Gastroesophageal sphincter (tissue), 4 donors: ENCODE data around the gene ITPRID2. TPM values are rescaled to one million over a fixed set of nuclear protein-coding genes. Genes with fewer than 3 reads are reported as not detected.

Source experiments
- ATAC-seq: fragments of 150-250 bp; one replicate; pipeline ENCODE4 v1.9.1; 2016; ENCODE audit warnings: mild to moderate bottlenecking, moderate library complexity
- H3K27ac ChIP-seq, 4 donors: fragments of 200-600 bp; sonication (generic) in 3 of 4; 1 replicate in 3 of 4; 2 replicates in 1 of 4; pipeline ENCODE4 v1.5.1; 2016 to 2019
- H3K27me3 ChIP-seq: fragments of 200-600 bp; sonication (generic); one replicate; pipeline ENCODE4 v1.5.1; 2019
- H3K36me3 ChIP-seq, 2 donors: fragments of 200-600 bp; sonication (generic); one replicate each; pipeline ENCODE4 v1.5.1; 2019; ENCODE audit warnings: control low read depth in 1 of 2
- H3K4me1 ChIP-seq, 3 donors: fragments of 200-600 bp; sonication (generic); 1 replicate in 2 of 3; 2 replicates in 1 of 3; pipeline ENCODE4 v1.5.1; 2016 to 2019; ENCODE audit warnings: control low read depth in 2 of 3
- H3K4me3 ChIP-seq, 2 donors: fragments of 200-600 bp; sonication (generic); one replicate each; pipeline ENCODE4 v1.5.1; 2019; ENCODE audit warnings: mild to moderate bottlenecking in 1 of 2, moderate library complexity in 1 of 2
- H3K9me3 ChIP-seq, 3 donors: fragments of 200-600 bp; sonication (generic); one replicate each; pipeline ENCODE4 v1.5.1; 2017 to 2019; ENCODE audit warnings: control low read depth in 2 of 3
- EP300 ChIP-seq: sonication (generic); formaldehyde crosslinking; IDR thresholded peaks from one replicate; pipeline ENCODE4 v1.6.1; 2017; ENCODE audit warnings: antibody characterized with exemption, mild to moderate bottlenecking
- POLR2A ChIP-seq, 2 donors: fragments of 450-650 bp; IDR thresholded peaks; one replicate each; pipeline ENCODE4 v1.6.1; 2017; ENCODE audit warnings: antibody characterized with exemption in 2 of 2, mild to moderate bottlenecking in 2 of 2, moderate library complexity in 1 of 2
- POLR2AphosphoS5 ChIP-seq: sonication (generic); formaldehyde crosslinking; IDR thresholded peaks from one replicate; pipeline ENCODE4 v1.6.1; 2017; ENCODE audit warnings: antibody characterized with exemption
- WGBS, 2 donors: methylation state at CpG; one replicate each; pipeline ENCODE4 v1.1.5; 2018; ENCODE audit warnings: low coverage in 1 of 2; 5-methylcytosine and 5-hydroxymethylcytosine counted together
- total RNA-seq, 4 donors: library from RNA; depleted of rRNA; stranded (reverse); fragments of >200 nt; gene quantifications; one replicate each; pipeline ENCODE4 v1.1.0, GENCODE V29; 2016
- TF ChIP-seq, protein P1 (sequence below), 4 experiments: fragments of 200-600 bp in 2 of 4; fragments of 450-650 bp in 2 of 4; sonication (generic) in 1 of 4; IDR thresholded peaks; one replicate each; pipeline ENCODE4 v1.5.1; 2017 to 2019; ENCODE audit warnings: antibody characterized with exemption in 4 of 4, mild to moderate bottlenecking in 2 of 4, moderate library complexity in 2 of 4

The ITPRID2 gene
- total RNA-seq, 4 donors from 2014 or later: 106 to 127 (median 116) TPM

DNA sequence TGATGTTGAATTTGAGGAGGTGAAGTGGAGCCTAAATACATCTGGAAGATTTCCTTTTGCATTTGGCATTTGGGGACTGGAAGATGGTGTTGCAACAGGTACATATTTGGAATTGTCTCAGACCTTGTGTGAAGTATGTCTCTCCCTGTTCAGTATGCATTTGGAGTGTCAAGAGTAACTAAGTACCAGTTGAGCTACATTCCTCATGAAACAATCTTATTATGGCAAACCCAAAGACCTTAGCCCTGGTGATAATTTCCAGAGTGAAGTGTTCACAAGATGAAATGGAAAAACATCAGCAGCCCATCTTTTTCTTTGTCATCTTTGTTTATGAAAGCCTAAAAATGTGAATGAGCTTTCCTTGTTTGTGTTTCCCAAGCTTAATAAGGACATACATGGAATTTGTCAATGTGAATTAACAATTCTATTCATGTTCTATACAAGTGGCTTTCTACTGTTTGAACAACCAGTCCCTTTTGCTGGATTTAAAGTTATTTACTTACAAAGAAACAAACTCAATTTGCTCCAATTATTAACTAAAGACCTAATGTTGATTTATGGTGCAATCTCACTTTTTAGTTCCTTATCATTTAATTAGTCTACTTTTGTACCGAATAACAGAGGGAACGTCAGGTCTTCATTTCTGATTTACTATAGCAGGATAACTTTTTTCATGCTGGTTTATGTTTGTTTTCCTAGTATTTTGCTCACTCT, 52.0 kb downstream of the ITPRID2 start:
- Histone ChIP-seq H3K36me3 (no peaks in the 10 kb centered on the region), H3K27me3 (no peaks in the 10 kb centered on the region), H3K4me3 (no peak overlapping the region), H3K4me1 (no peaks in the 10 kb centered on the region), H3K9me3 (no peaks in the 10 kb centered on the region), H3K27ac (no peak overlapping the region)
- no peak for TF ChIP-seq EP300
- TF ChIP-seq, protein P1, sequence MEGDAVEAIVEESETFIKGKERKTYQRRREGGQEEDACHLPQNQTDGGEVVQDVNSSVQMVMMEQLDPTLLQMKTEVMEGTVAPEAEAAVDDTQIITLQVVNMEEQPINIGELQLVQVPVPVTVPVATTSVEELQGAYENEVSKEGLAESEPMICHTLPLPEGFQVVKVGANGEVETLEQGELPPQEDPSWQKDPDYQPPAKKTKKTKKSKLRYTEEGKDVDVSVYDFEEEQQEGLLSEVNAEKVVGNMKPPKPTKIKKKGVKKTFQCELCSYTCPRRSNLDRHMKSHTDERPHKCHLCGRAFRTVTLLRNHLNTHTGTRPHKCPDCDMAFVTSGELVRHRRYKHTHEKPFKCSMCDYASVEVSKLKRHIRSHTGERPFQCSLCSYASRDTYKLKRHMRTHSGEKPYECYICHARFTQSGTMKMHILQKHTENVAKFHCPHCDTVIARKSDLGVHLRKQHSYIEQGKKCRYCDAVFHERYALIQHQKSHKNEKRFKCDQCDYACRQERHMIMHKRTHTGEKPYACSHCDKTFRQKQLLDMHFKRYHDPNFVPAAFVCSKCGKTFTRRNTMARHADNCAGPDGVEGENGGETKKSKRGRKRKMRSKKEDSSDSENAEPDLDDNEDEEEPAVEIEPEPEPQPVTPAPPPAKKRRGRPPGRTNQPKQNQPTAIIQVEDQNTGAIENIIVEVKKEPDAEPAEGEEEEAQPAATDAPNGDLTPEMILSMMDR (IDR thresholded peaks at IDR 0.05): no peak
- no peak for TF ChIP-seq POLR2A (IDR thresholded peaks at IDR 0.05)
- TF ChIP-seq POLR2AphosphoS5: no peak
- ATAC-seq: no peak
- WGBS, 2 donors: 85 to 88% methylated on average over 2 of the region's 2 CpGs

DNA sequence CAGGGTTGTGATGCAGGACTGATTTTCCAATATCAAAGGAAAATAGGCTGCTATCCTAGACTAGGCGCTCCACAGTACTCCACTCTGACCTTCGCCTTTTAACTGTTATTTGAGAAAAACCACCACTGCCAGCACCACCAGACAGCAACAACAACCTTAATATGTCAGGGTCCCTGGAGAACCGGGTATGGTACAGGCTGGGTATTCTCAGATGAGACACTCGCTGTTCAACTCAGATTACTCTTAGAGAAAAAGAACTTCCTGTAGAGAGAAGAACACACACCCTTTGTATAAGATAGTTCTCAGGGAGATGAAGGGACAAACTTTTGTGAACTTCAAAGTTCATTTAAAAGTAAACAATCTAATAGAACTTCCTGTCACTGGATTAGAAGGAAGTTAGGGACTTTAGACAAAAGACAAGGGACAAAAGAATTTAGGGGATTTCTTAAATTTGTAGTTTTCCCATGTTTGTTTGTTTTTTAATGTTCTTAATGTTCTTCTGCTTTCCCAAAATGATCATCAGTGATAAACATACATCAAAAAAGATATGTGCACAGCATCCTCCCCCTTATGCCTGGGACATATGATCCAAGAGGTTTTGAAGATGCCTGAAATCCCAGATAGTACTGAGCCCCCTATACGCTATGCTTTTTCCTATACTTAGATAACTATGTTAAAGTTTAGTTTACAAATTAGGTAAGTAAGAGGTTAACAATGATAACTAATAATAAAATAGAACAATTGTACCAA, 52.8 kb downstream of the ITPRID2 start:
- ATAC-seq: no peak
- TF ChIP-seq POLR2AphosphoS5 (no peak), EP300 (no peak), POLR2A (IDR thresholded peaks at IDR 0.05) (no peak)
- TF ChIP-seq, protein P1 (IDR thresholded peaks at IDR 0.05): no peak
- Histone ChIP-seq H3K36me3 (no peaks in the 10 kb centered on the region), H3K4me3 (no peak overlapping the region), H3K4me1 (no peaks in the 10 kb centered on the region), H3K27ac (no peak overlapping the region), H3K9me3 (no peaks in the 10 kb centered on the region), H3K27me3 (no peaks in the 10 kb centered on the region)
- WGBS, 2 donors: 70 to 90% methylated on average over 3 to 4 of the region's 5 CpGs

DNA sequence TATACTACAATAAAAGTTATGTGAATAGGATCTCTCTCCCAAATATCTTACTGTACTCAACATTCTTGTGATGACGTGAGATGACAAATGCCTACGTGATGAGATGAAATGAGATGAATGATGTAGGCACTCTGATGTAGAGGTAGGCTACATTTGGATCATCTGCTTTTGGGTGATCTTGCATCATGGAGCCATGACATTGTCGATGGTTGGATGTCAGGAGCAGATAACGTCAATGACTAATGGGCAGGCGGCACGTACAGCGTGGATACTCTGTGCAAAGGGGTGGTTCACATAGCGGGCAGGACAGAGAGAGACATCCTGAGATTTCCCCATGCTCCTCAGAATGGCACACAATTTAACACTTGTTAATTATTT, 53.4 kb downstream of the ITPRID2 start:
- WGBS, 2 donors: 86 to 93% methylated on average over 4 to 8 of the region's 8 CpGs
- no peak for TF ChIP-seq POLR2AphosphoS5
- TF ChIP-seq, protein P1 (IDR thresholded peaks at IDR 0.05): no peak
- no peak for TF ChIP-seq EP300
- TF ChIP-seq POLR2A (IDR thresholded peaks at IDR 0.05): no peak
- ATAC-seq: no peak

DNA sequence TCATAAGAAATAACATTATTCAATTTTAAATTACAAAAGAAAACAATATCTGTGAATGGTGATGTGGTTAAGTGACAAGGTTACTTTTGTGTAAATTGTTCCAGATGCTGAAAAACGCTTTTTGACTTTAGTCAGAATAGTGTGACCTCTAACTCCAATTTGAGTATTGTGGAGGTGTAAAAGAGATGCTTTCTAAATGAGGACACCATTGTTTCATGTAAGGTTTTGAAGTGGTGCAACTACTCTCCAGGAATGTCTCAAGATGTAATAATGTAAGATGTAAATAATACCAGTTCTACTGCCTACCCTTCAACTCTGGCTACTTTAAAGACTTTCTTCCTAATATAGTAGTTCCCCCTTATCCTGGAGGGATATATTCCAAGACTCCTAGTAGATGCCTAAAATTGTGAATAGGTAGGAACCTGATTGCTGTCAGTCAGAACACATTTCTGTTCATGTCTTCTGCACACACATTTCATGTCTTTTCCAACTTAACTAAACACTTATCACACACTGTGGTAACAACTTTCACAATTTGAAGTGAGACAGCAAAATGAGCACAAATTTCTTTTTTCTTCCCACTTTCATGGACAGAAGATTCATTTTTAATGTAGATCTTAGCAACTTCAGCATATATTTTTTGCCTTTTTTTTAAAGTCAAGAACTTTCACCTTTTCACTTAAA, 55.1 kb downstream of the ITPRID2 start:
- Histone ChIP-seq H3K36me3 (no peaks in the 10 kb centered on the region), H3K4me3 (no peak overlapping the region), H3K4me1 (no peaks in the 10 kb centered on the region), H3K9me3 (no peaks in the 10 kb centered on the region), H3K27ac (no peak overlapping the region), H3K27me3 (no peaks in the 10 kb centered on the region)
- TF ChIP-seq, protein P1 (IDR thresholded peaks at IDR 0.05): no peak
- TF ChIP-seq POLR2AphosphoS5: no peak
- no peak for TF ChIP-seq EP300
- TF ChIP-seq POLR2A (IDR thresholded peaks at IDR 0.05): no peak
- ATAC-seq: no peak
- 75 to 81% methylated on average over 1 of the region's 1 CpG for WGBS, 2 donors

More for the DNA sequence above, 53.4 kb downstream of the ITPRID2 start:
- Histone ChIP-seq H3K27ac (no peak overlapping the region), H3K36me3 (no peaks in the 10 kb centered on the region), H3K4me1 (no peaks in the 10 kb centered on the region), H3K9me3 (no peaks in the 10 kb centered on the region), H3K27me3 (no peaks in the 10 kb centered on the region), H3K4me3 (no peak overlapping the region)
